ENCODE measurements around the gene CGAS.
"Not testable (repeated sequence)": the region's sequence is repeated elsewhere in the genome, so short reads cannot be mapped to it uniquely, and the experiment has no call there.

CGAS gene

DNA sequence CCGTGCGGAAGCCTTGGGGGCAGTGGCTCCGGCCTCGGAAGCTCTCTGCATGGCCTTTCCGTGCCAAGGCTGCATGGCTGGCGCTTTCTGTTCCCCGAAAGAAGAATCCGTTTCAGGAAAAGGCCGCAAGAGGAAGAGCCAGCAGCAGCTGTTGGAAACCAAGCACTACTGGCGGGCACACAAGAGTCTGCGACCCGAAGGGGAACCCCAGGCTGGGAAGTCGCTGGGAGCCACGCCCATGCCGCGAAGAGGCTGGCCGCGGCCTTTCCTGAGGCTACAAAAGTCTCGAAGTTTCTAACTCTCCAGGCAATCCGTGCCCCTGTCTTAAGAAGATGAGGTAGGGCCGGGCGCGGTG lies at the start of gene CGAS:
Gene CGAS, minus strand, starts transcription at position 191 of the 355 bp plus-strand sequence. Its CDS starts 116 bp downstream, at position 75.
- no peak for DNase-seq

DNA sequence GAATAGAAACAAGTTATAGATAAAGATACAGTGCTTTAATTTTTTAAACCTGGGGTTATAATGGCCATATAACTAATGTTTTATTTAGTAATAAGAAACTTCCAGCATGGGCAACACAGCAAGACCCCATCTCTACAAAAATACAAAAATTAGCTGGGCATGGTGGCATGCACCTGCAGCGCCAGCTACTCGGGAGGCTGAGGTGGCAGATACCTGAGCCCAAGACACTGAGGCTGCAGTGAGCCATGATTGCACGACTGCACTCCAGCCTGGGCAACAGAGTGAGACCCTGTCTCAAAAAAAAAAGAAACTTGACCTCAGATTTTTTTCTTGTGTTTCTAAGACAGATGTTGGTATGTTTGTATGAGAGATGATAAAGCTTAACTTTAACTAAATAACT lies 45.8 kb upstream of the CGAS start:
- DNase-seq = no peak

DNA sequence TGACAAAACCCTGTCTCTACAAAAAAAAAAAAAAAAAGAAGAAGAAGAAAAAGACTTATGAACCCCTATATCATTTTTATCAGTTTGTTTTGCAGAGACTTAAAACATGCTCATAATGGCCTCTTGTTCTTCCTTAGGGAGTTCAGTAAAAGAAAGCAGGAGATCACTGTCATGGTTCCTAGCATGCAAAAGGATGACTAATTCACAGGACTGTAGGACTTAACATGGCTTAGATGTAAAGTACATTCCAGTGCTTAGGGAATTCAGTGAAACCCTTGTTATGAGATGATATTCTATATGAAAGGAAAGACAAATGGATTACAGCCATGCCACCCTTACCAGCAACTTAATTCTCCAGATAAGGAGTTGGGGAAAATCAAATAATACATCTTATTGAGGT lies 39.3 kb upstream of the CGAS start:
- no peak for DNase-seq

DNA sequence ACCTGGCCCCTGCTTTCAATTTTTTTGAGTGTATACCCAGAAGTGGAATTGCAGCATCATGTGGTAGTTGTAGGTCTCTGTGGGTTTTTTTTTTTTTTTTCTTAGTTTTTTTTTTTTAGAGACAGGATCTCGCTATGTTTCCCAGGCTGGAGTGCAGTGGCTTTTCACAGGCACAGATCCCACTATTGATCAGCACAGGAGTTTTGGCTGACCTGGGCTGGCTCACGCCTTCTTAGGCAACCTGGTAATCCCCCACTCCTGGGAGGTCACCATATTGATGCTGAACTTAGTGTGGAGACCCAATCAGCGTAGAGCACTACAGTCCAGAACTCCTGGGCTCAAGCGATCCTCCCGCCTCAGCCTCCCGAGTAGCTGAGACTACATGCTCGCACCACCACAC lies 35.4 kb upstream of the CGAS start:
- no peak for DNase-seq

DNA sequence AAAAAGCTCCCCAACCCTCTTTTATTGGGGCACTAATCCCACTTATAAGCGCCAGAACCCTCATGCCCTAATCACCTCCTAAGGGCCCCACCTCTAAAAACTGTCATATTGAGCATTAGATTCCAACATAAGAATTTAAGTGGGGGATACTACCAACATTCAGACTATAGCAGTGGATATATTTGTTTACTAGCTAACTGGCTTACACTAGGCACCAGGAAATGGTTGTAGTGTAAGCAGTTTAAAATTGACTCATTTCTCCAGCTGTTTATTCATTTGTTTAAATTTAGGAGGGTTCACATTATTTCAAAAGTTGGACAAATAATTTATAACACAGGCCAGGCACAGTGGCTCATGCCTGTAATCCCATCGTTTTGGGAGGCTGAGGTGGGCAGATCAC lies 32.3 kb upstream of the CGAS start:
- no peak for DNase-seq

DNA sequence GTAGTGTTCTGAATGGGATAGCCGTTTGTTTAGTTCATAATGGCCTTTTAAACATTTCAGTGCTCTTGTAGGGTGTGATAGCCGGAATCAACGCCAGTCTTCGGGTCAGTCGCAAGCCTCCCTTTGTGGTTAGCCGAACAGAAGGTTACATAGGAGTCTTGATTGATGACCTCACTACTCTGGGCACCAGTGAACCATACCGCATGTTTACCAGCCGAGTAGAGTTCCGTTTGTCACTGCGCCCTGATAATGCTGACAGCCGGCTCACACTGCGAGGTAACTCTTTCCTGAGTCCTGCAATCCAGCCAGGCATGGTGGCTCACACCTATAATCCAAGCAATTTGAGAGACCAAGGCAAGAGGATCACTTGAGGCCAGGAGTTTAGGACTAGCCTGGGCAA lies 29.9 kb upstream of the CGAS start:
- no peak for DNase-seq

DNA sequence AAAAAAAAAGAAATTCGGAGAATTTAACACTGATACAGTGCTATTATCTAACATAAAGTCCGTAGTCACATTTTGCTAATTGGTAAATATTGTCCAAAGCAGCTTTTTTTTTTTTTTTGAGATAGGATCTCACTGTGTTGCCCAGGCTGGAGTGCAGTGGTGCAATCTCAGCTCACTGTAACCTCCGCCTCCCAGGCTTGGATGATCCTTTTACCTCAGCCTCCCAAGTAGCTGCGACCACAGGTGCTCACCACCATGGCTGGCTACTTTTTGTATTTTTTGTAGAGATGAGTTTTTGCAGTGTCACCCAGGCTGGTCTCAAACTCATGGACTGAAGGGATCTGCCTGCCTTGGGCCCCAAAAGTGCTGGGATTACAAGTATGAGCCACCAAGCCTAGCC lies 25.3 kb upstream of the CGAS start:
- no peak for DNase-seq

DNA sequence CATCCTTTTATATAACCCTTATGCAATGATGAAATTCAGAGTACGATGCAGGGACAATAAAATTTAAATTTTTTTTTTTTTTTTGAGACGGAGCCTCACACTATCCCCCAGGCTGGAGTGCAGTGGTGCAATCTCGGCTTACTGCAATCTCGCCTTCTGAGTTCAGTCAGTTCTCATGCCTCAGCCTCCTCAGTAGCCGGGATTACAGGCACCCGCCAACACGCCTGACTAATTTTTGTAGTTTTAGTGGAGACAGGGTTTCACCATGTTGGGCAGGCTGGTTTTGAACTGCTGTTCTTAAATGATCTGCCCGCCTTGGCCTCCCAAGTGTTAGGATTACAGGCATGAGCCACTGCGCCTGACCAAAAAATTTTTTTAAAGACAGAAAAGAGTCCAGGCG lies 24.6 kb upstream of the CGAS start:
- no peak for DNase-seq

DNA sequence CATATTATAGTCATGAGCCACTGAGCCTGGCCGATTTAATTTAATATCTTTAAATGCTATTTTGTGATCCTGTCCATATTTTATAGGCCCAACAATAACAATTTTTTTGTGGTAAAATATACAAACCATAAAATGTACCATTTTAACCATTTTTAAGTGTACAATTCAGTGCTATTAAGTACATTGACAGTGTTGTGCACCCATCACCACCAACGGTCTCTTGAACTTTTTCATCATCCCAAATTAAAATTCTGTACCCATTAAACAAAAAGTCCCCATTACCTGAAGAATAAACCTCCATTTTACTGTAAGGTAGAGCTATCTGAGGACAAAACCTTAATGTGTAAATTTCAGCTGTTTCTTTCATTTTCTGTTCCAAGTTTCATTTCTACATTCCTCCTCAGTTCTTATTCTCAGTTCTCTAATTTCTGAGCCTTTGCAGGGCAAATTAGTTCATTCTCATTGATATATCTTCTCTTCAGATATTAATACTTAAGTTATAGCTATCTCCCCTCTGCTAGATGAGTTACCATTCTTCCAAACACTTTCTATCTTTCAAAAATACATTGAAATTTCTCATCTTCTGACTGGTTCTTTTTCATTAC lies 19.7 kb upstream of the CGAS start:
- DNase-seq = no peak

DNA sequence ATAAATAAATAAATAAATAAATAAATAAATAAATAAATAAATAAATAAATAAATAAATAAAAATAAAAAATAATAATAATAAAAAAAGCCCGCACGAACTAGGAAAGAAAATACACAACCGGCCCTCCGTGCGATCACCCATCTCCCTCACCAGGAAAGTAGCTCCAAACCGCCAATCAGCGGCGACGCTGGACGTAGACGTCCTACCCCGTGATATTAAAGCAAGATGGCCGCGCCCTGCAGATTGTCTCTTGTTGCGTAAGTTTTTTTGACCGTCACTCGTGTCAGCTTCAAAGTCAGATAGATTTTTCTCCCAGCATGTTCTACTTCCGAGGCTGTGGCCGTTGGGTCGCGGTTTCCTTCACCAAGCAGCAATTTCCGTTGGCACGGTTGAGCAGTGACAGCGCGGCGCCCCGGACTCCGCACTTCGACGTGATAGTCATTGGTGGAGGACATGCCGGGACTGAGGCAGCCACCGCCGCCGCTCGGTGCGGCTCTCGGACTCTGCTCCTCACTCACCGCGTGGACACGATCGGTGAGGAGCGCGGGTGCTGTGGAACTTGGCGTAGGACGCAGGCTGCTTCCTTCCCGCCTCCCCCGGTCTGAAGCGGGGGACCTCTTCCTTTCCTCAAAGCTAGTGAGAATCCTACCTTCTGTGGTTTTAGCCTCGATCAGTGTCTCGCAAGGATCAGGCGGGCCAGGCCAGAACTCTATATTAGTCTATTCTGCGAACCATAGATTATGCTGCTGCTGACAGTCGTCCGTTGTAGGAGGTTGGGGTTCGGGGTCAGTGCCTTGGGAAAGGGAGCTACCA lies 9.6 kb upstream of the CGAS start, which contains the start of gene MTO1:
Gene MTO1, plus strand, starts transcription at position 201 of the 814 bp plus-strand sequence. Its CDS starts 118 bp downstream, at position 319.
- peak; percentile 84 for DNase-seq

DNA sequence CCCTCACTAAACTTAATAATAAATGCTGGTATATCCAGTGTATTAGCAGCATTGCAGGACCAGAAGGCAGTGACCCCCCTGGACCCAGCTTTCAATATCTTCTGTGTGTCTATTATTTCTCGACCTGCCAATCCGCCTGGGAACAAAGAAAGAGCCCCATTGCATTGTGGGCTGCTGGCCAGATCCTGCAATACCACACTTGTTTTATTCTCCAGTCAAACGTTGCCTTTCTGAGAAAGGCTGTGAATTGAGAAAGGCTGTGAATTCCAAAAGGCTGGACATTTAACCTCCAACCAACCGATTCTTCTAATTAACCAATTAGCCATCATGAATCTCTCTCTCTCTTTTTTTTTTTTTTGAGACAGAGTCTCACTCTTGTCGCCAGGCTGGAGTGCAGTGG lies 8.0 kb upstream of the CGAS start:
- DNase-seq = no peak

DNA sequence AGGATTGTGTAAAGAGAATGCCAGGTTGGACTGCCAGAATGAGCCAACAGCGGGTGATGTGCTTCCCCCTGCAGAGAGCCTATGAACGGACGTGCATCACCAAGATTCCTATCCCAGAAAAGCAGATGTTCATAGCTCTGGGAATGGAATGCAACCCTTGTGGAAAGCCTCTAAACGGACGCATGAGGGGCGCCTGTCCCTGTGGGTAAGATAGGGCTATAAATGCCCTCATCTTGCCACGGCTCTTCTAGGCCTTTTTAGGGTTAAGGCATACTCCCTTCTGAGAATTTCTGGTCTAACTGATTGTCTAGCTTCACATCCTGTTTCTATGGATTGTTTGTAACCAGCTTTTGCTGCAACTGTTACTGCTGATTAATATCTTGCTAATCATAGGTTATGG lies 7.4 kb upstream of the CGAS start:
- not testable (repeated sequence) for DNase-seq

DNA sequence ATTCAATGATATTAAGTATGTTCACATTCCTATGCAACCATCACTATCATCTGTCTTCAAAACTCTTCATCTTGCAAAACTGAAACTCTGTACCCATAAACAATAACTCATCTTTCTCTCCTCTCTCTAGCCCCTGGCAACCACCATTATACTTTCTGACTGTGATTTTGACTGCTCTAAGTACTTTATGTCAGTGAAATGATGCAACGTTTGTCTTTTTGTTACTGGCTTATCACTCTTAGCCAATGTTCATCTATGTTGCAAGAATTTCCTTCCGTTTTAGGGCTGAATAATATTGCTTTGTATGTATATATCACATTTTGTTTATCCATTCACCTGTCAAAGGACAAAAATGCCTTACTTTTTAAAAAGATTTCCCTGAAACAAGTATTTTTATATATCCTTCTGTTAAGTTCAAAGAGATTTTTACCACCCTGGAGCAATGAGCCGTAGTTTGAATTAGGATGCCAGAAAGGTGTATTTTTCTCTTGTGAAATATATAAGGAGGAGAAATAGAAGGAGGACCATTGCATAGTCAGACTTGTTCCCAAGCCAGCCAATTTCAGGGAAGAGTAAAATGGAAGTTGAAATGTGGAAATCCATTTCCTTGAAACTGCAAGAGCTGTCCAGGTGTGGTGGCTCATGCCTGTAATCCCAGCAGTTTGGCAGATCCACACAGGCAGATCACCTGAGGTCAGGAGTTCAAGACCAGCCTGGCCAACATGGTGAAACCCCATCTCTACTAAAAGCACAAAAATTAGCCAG lies 4.0 kb upstream of the CGAS start:
- no peak for DNase-seq

DNA sequence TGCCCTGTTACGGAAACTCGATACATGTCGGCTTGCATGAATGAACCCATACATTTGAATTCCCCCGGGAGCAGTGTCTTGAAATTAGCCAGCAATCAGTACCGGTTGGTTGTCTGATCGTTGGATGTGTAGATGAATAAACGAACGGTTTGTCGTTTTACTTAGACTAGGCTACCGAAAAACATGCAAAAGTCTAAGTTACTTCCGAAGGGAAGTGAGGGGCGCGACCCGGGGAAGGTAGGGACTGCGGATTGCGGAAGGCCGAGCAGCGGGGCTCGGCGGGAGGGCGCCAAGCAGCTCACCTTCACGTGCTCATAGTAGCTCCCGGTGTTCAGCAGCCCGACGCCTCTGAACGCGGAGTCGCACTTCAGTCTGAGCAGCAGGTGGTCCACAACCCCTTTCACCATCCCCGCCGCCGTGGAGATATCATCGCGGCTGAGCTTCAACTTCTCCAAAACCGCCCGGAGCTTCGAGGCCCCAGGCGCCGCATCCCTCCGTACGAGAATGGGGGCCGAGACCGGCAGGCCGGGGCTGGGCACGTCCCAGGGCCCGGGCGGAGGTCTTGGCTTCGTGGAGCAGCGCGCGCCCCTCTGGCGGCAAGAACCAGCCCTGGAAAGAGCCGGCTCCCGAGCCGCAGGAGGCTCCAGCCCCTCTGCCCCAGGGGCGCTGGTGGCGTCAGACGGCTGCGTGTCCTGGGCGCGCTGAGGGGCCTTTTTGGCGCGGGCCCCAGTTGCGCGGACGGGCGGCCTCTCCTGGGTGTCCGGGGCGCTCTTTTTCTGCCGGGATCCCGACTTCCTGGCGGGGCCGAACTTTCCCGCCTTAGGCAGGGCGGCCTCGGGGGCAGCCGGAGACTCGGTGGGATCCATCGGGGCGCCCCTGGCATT lies 632 bp downstream of the CGAS start:
- no peak for DNase-seq

DNA sequence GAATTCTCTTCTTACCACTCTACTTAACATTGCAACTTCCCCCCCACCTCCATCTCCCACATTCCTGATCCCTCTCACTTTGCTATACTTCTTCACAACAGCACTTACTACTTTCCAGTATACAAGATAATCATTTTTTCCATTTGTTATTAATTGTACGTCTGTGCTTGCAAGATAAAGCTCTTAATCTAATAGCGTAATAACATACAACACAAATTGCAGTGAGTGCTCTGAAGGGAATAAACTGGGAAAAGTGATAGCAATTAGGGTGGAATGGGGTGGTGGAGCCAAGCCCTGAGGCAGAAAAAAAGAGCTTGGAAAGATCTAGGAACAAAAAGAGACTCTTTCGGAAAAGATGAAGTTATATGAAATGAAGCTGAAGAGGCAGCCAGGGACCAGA lies 8.5 kb downstream of the CGAS start:
- DNase-seq = no peak

DNA sequence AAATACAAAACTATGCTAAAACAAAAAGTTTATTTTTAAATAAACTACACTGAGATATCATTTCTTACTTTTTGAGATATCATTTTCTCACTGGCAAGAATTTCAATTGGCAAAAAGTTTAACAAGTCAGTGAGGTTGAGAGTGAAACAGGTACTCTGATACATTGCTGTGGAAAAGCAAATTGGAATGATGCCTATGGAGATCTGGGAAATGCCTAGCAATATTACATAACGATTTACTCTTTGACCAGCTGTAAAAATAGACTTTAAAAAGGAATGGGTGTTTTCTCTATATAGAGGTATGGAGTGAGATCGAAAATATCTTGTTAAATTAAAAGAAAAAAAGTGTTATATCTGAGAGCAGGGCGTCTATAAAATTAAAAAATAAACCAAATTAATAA lies 16.9 kb downstream of the CGAS start:
- DNase-seq = no peak

DNA sequence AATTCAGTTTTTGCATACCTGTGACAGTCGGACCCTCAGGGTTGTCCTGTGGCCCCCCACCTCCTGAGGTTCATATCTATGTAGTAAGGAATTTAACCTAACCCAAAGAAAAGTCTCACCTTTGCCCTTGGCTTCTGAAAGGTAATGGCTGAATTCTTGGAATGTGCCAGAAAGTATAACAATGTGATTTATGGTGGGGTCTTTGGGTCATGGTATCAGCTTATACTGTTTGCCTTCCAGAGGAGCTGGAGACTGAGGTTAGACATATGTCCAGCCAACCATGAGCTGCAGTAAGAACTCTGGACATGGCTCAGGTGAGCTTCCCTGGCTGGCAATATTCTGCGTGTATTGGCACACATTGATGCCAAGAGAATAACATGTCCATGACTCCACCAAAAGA lies 30.6 kb downstream of the CGAS start:
- no peak for DNase-seq

DNA sequence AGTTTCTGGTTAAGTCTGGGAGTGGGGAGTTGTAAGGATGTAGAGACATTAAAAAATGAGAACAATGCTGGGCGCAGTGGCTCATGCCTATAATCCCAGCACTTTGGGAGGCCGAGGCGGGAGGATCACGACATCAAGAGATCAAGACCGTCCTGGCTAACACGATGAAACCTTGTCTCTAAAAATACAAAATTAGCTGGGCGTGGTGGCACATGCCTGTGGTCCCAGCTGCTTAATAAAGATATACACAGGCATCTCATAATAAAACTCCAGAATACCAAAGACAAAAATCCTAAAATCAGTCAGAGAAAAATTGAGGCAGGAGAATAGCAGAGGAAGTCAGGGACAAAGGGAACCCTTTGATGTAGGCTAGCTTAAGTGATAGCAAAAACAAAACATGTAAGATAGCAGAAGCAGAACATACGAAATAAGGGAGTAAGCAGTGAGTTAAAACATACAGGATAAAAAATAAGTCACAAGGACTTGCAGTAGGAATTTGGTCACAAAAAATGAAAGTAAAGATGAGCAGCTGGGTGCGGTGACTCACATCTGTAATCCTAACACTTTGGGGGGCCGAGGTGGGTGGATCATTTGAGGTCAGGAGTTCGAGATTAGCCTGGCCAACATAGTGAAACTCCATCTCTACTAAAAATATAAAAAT lies 33.9 kb downstream of the CGAS start:
- no peak for DNase-seq

DNA sequence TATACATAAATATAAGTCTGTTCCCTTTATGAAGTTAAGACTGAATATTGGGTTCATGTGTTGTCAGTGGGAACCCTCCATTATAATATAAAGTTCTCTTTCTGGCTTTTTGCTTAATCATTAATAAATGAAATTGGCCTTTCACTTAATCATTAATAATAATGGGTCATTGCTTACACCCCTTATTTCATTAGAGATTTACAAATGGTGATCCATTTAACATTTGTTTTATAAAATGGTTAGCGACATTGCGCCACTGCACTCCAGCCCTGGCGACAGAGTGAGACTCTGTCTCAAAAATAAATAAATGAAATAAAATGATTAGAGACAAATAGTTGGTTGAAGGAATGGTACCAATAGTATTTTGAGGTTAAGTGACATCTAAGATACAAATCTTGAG lies 39.0 kb downstream of the CGAS start:
- DNase-seq = no peak

DNA sequence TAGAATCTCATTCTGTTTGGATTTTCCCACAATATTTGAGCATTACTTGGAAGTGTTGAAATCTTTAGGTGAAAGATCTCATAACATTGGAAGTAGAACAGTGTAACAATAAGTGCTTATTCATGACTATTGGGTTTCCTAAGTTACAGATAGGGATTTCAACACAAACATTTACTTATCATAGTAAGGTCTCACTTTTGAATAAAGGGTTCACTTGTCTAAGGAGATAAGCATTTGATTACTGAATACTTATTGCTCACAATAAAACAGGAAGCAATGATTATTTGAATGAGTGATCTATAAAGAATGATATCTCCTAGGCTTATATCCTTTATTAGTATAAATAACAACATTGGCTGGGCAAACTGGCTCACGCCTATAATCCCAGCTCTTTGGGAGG lies 42.7 kb downstream of the CGAS start:
- DNase-seq = no peak

DNA sequence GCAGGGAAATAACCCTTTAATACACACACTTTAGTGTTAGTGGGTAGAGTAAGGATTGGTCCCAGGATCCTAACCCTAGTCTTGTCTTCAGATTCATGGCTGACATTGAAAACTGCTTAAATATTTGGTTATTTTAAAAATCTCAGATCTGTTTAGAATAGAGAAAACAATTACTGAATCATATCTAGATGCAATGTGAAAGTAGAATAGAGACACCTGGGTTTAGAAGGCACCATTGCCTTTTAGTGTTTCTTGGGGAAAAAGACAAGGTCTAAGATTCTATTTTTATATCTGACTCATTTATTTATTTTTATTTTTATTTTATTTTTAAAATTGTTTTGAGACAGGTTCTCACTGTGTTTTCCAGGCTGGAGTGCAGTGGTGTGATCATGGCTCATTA lies 51.4 kb downstream of the CGAS start:
- no peak for DNase-seq

DNA sequence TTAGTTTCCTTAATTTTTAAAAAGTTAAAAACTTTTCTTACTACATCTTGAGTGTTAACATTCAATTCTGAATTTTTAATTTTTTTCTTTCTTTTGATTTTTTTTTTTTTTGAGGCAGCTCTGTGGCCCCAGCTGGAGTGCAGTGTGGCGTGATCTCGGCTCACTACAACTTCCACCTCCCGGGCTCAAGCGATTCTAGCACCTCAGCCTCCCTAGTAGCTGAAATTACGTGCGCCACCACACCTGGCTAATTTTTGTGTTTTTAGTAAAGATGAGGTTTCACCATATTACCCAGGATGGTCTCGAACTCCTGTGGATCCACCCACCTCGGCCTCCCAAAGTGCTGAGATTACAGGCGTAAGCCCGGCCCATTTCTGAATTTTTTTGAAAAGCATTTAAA lies 56.2 kb downstream of the CGAS start:
- DNase-seq = no peak

All from NCI-H1105 (cell line).